ENCODE results near the gene TSR3.

The TSR3 gene

DNA sequence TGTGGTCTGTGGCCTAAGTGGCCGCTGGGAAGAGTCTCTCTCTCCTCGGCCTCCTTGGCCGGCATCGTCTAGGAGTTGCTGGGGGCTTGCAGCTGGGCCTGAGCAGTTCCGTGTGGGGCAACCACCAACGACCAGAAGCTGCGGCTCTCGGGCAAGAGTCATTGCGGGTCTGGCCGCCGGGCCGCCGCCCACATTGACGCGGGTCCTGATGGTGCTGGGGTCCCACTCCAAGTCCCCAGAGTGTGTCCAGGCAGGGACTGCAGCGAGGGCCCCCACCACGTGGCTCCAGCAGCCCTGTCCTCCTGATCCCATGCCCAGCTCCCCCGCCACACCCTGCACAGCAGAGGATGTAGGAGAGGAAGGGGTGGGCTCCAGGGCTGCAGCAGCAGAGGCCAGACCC, 31.9 kb upstream of the TSR3 start:
- TF ChIP-seq, protein P1, sequence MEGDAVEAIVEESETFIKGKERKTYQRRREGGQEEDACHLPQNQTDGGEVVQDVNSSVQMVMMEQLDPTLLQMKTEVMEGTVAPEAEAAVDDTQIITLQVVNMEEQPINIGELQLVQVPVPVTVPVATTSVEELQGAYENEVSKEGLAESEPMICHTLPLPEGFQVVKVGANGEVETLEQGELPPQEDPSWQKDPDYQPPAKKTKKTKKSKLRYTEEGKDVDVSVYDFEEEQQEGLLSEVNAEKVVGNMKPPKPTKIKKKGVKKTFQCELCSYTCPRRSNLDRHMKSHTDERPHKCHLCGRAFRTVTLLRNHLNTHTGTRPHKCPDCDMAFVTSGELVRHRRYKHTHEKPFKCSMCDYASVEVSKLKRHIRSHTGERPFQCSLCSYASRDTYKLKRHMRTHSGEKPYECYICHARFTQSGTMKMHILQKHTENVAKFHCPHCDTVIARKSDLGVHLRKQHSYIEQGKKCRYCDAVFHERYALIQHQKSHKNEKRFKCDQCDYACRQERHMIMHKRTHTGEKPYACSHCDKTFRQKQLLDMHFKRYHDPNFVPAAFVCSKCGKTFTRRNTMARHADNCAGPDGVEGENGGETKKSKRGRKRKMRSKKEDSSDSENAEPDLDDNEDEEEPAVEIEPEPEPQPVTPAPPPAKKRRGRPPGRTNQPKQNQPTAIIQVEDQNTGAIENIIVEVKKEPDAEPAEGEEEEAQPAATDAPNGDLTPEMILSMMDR (conservative IDR thresholded peaks at IDR 0.05; ENCODE audit: low read length), result no peak
- H3K4me3 ChIP-seq (ENCODE audit: low read length), result no peak overlapping the region
- DNase-seq (ENCODE audit: low read depth), result no peak

DNA sequence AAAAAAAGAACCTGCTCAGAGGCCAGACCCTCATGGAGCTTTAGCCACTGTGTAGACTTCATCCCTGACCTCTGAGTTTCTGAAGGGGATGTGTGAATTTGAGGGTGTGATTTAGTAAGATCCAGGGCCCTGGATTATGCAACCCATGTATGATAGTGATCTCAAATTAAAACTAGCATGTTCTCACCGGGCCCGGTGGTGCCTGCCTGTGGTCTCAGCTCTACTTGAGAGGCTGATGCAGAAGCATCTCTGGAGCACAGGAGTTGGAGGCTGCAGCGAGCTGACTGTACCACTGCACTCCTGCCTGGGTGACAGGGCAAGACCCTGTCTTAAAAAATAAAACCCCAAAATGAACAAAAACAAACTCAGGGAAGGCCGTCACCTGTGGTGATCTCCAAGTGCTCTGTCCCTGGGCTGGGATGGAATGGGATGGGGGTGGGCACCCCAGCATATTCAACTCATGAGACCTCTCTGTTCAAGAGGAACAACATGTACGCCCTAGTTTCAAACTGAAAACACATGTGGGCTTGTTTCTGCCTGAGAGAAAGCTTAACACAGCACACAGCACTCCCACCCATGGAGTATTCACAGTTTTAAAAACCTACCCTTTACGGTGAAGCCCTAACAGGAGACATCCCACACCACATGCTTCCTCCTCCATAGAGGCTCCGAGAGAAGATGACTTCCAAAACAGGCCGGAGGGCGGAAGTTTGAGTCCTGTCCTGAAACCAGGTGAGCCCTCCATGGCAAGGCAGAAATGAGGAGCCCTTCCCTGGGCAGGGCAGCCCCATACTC, 30.1 kb upstream of the TSR3 start:
- no peak for DNase-seq (ENCODE audit: low read depth)
- H3K4me3 ChIP-seq (ENCODE audit: low read length), result no peak overlapping the region
- TF ChIP-seq, protein P1 (conservative IDR thresholded peaks at IDR 0.05; ENCODE audit: low read length), result no peak

DNA sequence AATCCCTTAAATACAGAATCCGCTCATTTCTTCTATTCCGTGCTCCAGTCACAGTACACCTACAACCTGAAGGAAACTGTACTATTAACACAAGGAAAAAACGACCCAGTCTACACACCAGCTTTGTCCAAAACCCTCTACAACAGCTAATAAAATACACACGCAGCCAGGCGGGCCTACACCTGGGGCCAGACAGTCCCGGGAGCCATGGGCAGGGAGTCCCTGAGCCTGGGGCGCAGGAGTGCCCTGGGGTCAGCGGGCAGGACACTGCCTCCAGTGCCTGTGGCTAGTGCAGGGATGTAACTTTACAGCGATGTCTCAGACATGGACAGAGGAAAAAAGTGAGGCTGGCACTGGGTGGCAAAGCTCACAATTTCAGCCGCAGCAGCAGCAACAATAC, 28.5 kb upstream of the TSR3 start:
- DNase-seq (ENCODE audit: low read depth), result no peak
- H3K4me3 ChIP-seq (ENCODE audit: low read length), result no peak overlapping the region
- TF ChIP-seq, protein P1 (conservative IDR thresholded peaks at IDR 0.05; ENCODE audit: low read length), result no peak

DNA sequence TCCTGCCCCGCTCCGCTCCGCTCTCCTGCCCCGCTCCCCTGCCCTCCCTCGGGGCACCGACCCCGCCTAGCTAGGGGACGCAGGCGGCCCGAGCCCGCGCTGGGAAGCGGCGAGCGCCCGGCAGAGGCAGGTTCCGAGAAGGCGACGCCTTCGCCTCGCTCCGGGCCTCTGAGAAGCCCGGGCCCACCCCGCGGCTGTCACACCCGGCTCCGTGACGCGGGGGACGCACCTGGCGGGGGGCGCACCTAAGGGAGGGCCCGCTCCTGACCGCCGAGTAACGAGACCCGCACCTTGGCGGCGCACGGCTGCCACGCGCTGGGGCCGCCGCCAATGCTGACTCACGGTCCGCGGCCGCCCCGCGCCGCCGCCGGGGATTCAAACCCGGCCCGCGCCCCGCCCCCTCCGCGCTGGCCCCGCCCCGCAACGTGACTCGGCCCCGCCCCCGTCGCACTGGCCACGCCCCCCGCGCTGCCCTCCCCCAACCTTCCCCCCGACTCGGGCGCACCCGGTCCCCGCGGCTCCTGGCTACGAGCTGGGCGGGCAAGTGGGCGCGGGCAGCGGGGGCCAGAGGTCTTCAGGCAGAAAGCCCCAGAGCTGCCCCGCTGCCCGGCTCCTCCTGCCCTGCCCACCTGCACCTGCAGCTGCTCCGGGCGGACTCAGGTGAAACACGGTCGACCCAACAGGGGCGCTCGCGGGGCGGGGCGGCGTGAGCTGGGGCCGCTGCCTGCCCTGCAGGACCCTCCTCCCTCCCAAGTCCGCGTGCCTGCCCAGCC, 27.8 kb upstream of the TSR3 start:
- DNase-seq (ENCODE audit: low read depth), result peak; percentile 46
- TF ChIP-seq, protein P1 (conservative IDR thresholded peaks at IDR 0.05; ENCODE audit: low read length), result no peak
- H3K4me3 ChIP-seq (ENCODE audit: low read length), result peak overlapping the region; percentile 54

DNA sequence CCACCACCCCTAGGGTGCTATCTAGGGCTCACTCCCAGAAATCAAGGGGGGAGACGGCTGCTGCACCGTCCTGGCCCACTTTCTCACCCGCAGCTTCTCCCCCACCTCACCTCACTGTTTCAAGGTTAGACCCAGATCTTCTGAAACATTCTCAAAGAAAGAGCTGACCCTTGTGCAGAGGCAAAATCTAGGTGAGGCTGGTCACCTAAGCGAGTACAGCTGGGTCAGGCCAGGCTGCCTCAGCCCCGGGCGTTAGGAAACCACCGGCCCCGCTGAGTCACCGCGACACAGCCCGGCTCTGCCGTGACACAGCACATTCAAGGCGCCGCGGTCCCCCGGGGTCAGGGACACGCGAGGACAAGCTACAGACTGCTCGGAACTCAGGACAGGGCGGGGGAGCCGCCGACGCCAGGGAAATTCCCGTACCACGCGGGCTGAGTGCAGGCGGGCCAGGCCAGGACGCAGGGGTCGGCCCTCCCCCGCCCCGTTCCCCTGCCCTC, 27.2 kb upstream of the TSR3 start:
- TF ChIP-seq, protein P1 (conservative IDR thresholded peaks at IDR 0.05; ENCODE audit: low read length), result no peak
- peak overlapping the region; percentile 54 for H3K4me3 ChIP-seq (ENCODE audit: low read length)
- DNase-seq (ENCODE audit: low read depth), result peak; percentile 77

DNA sequence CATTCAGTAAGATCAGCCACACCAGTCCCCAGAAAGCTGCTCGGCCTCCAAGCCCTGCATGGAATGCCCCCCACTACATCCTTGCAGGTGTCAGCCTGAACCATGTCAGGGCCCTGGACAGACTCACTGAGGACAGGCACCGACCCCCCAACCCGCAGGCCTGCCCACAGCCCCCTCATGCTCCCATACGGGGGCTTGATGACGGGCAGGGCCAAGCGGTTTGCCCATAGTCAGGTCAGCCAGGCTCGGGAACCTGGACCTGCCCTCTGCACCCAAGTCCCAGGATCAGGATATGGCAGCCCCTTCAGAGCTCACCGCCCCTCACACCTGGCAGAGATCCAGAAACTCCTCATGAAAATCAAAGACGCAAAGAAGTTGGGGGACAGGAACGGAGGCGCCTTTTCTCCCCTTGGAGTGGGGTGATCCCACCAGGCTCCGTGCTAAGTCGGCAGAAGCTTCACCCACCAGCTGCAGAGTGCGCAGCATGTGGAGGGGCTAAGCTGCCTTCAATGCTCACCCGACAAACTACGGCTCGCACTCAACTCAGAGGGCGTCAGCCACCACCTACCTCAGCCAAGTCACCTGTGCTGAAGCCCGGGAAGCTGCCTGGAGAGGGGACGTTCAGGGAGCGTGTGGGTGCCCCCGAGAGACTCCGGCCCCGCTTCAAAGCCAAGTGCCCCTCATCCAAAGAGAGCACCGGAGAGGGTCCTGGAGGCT, 26.6 kb upstream of the TSR3 start:
- peak overlapping the region; percentile 54 for H3K4me3 ChIP-seq (ENCODE audit: low read length)
- TF ChIP-seq, protein P1 (conservative IDR thresholded peaks at IDR 0.05; ENCODE audit: low read length), result no peak
- no peak for DNase-seq (ENCODE audit: low read depth)
